Inflammatory macrophage (primary cell): ENCODE data around the gene TNFRSF21.
"Not testable (repeated sequence)": the region's sequence is repeated elsewhere in the genome, so short reads cannot be mapped to it uniquely, and the experiment has no call there.

Source experiments
- DNase-seq, 2 donors: peaks; one replicate each; pipeline ENCODE4 v3.0.0-alpha.2; 2020 to 2022

Gene TNFRSF21

DNA sequence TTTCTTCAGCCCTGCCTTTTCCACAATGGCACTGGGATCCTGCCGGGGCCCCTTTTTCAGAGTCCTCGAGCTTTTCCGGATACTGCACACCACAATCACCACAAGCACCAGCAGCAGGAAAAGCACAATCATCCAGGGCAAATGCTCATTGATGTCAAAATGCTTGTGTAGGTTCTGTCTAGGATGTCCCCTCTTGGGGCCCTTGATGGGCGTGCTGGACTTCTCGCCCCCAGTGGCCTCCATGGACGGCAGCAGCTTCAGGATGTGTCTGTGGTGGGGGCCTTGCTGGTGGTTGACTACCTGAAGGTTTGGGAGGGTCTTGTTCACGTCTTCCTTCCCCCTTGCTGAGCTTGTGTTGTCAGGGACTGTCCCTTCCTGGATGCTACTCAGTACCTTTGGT, 25.7 kb downstream of the TNFRSF21 start:
- no peak for DNase-seq

DNA sequence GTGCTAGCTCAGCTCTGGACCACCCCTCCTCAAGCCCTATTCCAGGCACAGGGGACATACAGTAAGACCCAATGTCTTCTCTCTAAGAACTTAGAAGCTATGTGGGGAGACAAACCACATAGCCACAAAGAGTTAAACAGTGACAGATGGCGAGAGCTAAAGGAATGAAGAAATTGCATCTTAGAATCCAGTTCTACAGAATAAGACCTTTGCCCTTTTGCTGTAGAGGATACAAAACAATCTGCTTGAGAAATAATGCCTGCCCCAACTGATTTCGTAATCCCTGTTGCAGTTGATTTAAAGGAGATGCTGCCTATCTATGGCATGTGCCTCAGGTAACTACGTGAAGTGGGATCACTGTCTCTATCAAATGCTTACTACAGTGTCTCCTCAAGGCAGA, 31.2 kb downstream of the TNFRSF21 start:
- peak; percentile 4 to 64 for DNase-seq

DNA sequence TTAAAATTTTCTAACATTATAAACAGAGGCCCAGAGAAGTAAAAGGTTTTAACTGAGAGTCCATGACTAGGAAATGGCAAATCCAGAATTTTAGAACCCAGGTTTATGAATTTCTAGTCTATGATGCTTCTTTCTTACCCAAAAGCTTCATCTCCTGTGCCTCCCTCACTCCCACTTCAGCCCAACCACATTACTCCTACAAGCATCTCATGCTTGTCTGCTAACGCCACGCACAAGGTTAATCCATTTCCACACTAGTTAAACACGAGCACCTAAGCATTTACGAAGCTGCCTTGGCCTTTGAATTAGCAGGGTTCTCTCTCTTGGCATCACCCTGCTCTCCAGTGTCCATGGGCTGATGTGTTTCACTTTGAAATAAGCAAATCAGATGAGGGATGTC, 32.0 kb downstream of the TNFRSF21 start:
- no peak for DNase-seq

DNA sequence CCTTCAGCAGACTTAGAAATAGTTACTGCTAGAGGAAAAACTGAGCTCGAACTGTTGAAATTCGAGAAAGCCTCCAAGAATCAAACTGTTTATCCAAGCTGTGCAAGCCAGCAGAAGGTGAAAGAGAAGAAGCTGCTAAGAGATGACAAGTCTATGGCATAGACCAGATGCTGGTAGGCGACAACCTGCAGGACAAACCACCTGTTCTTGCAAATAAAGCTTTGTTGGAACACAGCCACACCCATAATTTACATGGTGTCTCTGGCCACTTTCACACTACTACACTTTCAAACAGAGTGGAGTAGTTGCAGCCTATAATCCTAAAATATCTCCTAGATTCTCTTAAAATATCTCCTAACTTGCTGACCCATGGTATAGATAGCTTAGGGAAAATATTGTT, 33.3 kb downstream of the TNFRSF21 start:
- no peak for DNase-seq

DNA sequence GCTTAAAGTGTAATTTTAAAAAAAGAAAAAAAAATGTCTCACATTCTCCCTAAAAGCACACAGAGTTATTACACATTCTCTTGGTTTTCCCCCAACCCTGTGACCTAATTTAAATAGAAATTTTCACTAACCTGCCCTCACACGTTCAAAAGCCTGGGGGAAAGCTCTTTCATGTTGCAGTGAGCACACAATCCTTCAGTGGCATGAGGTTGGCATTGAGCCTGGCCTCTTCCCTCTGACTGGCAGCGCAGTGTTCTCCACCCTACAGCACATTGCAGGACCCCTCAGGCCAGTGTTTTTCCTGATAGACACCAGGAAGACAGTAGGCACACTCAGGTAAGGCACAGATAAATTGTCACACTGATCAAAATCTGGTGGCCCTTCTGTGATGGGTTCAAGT, 34.1 kb downstream of the TNFRSF21 start:
- DNase-seq = no peak

DNA sequence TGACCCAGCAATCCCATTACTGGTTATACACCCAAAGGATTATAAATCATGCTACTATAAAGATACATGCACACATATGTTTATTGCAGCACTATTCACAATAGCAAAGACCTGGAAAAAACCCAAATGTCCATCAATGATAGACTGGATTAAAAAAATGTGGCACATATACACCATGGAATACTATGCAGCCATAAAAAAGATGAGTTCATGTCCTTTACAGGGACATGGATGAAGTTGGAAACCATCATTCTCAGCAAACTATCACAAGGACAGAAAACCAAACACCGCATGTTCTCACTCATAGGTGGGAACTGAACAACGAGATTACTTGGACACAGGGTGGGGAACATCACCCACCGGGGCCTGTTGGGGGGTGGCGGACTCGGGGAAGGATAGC, 34.6 kb downstream of the TNFRSF21 start:
- not testable (repeated sequence) for DNase-seq

DNA sequence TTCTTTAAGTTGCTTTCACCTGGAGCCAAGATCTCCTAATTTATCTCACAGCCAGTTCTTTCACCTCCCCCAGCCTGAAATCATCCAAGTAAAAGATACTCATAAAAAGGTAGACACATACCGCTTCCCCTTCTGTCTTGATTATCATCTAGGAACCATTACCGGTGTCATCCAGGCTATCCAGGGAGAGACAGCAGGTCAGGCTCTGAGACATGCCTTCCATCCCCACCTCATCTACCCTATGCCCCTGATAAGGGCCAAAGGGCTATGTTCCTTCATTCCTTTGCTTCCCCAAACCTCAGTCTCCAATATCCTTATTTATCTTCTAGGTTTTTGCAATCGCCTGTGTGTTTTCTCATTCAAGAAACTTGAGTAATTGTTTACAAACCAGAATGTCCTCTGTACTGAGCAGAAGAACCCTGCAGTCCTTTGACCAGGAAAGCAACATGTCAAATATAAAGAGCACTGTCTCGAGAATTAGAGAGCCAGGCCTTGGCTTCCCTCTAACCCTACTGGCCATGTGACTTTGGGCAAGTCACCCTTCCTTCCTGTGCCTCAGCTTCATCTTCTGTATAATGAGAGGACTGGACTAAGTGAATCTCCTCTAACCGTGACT, 41.0 kb downstream of the TNFRSF21 start:
- DNase-seq = no peak

DNA sequence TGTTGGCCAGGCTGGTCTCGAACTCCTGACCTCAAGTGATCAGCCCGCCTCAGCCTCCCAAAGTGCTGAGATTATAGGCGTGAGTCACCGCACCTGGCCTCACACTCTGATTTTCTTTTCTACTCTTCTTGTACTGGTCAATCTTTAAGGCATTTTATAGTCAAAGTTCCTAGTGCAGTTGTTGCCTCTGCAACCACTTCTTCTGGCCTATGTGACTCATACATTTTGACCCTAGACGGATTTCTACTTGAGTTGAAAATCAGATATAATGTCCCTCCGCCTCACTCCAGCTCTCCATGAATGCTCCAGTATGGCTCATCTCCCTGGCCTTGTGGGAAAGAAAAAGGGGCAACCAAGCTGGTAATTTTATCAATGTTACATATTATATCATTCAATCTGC, 42.4 kb downstream of the TNFRSF21 start:
- DNase-seq = no peak

DNA sequence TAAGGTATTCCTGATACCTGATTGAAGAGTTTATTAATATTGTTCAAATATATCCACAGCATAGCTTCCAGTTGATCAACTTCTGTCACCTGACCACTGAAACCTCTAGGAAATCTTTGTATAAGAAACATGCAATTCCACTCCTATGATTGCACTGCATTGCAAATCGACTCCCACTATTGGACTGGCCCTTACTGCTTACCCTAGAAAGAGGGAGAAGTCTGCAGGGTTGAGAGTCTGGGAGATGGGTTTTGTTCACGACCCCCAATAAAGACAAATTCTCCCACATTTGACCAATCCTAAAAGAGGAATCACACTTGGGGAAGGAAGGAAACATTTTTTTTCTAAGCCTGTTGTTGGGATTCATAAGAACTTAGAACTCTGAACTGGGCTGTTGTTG, 43.7 kb downstream of the TNFRSF21 start:
- no peak for DNase-seq

DNA sequence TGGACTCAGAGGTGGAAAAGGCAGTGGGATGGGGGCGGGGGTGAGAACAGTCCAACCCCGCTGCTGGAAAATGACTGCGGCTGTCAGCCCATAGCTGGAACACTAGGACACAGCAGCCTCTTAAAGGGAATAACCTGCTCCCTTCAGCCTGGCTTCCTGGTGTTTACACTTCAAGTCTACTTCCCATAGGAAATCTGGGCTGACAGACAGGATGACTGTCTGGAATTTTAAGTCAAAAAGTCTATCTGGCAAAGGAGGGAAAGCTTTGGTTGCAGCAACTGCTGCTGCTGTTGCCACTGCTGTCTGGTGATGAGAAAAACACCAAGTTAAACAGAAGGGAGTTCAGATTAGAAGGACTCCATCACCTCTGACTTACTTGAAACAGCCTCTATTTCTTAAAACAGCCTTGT, 44.9 kb downstream of the TNFRSF21 start:
- DNase-seq = no peak

DNA sequence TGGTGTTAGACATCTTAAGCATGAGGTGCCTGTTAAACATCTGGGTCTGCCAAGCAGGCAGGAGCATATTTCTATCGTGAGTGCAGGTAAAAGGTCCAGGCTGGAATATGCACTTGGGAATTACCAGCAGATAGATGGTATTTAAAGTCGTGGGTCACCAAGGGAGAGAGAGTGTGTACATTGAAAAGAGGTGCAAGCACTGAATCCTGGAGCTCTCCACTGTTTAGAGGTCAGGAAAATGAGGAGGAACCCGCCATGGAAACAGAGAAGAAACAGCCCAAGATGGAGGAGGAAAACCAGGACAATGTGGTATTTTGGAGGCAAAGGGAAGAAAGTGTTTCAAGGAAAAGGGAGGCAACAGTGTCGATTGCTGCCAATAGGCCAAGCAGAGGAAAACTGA, 46.4 kb downstream of the TNFRSF21 start:
- DNase-seq = no peak

DNA sequence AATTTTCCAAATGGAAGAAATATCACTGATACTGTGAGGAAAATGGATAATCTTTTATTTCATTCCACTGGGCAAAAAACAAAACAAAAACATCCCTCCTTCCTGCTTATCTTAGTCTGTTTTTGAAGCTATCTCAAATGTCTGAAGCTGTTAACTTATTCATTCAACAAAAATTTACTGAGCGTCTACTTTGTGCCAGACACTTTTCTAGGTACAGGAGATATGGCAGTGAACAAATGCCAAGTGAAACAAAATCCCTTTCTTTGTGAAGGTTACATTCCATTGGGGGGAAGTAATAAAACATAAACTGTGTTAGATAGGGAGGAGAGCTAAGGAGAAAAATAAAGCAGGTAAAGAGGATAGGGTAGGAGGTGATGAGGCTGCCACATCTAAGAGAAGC, 47.5 kb downstream of the TNFRSF21 start:
- DNase-seq = no peak

DNA sequence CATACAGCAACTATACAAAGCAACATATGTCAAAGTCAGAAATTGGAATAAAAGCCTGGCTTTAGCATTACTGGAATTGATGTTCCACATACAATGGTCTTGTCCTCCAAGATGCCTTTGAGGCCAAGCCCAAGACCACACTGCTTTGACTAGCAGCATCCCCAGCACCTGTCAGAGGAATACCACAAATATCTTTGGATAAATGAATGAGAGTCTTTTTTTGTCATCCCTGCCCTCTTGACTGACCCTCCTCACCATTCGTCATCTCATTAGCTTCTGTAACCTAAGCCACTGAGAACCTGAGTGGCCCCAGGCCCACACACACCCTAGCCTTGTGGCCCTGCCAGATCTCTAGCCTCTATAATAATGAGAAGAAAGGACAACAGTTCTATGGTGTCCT, 48.5 kb downstream of the TNFRSF21 start:
- no peak for DNase-seq

DNA sequence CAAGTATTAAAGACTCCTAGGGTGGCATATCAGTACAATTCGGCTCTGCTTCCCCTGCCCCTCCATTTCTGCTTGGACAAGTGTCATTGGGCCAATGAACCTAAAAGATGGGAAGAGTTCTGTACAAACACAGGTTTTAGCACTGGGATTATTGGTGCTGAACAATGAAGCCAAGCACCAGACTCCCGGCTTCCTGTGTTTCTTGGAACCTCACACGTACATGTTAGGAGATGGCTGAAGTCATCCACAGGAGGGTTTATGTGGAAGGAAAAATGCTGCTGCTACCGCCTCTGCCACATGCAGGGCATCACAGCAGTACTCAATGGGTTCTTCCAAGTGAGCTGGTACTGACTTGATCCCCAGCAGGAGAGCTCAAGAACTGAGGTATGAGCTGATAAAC, 49.7 kb downstream of the TNFRSF21 start:
- DNase-seq = no peak

DNA sequence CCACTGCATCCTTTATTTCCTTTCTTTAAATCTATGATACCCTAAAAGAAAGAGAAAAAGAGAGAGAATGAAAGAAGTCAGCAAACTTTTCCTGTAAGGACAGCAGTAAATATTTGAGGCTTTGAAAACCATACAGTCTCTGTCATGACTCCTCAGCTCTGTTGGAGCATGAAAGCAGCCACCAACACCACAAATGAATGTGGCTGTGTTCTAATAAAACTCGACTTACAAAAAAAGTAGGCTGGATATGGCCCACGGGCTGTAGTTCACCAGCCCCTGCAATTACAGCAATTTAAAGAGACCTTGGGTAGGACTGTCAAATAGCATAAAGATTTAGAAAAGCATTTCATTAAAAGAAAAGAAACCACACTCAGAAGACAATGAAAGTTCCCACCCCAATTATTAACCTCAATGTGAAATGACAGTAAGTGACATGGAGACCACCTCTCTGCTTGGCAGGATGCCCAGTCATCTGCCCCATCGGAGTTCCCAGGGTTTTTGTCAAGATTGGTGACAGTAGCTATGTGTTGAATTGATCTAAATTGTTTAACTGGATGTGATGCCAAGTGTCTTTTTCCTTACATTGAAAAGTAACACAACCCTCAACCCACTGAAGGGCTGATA, 50.9 kb downstream of the TNFRSF21 start:
- DNase-seq = no peak

DNA sequence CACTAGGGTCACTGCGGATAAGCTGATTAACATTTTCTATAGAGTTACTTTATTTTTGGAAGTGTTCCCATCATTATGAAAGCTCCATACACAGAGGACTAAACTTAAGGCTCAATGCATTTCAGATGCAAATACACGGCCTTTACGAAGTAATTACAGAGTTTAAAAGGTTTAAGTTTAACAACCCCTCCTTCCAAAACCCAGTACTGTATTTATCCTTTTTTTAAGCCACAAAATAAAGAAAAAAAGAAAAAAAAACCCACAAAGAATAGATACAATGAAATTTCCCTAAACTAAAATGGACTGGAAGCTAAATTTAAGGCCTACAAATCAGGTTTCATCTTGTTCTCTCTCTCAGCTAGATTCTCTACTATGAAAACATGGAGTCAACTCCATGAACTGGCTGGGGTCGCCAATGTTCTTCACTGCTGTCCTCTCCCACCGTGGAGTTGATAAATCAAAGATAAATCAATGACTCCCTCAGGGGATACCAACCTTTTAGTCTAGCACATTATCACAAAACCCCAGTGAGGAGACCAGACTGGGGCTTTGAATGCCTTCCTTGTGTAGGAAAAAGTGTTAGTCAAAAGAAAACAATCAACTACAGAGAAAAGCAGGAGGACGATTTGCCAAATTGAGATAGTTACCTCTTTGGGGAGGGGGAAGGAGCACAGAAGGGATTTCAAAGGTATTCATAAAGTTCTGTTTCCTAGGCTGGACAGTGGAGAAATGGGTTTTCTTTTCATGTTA, 52.5 kb downstream of the TNFRSF21 start:
- no peak for DNase-seq

DNA sequence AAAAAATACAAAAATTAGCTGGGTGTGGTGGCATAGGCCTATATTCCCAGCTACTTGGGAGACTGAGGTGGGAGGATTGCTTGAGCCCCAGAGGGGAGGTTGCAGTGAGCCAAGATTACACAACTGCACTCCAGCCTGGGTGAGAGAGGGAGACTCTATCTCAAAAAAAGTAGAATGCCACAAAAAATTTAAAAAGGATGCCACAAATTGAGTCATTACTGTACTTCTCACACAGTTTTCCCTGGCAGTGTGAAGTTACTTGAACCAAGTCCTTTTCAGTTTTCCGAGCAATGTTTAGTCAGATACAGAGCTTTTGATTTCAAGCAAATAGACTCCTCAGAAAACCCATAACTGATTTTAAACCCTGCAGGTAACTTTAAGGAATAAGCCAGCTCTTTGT, 53.3 kb downstream of the TNFRSF21 start:
- DNase-seq = no peak

DNA sequence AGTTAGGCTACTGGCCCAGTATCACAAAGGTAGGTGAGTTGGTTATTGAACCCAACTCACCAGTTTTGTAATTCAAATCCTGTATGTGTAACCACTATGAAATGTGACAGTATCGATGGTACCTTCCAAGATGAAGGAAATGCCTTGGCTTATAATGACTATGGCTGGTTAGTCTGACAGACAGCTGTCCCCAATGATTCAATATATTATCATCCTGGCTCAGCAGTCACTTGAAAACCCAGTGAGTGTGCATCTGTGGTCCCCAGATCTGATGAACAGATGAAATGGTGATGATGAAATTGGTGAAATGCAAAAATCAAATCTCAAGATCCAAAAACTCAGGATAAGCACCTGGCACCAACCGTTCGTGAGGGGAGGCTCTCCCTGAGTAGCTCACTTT, 54.8 kb downstream of the TNFRSF21 start:
- DNase-seq = no peak

DNA sequence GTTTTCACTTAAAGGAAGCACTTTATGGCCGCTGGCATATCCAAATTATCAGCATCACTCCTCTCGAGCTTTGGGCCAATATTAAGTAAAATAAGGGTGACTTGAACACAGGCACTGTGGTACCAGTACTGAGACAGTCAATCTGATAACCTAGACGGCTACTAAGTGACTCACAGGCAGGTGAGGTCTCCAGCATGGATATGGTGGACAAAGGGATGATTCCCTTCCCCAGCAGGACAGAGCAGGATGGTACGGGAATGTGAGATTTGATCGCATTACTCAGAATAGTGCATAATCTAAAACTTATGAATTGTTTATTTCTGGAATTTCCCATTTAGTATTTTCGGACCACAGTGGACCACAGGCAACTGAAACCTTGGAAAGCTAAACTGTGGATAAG, 55.7 kb downstream of the TNFRSF21 start:
- DNase-seq = no peak

DNA sequence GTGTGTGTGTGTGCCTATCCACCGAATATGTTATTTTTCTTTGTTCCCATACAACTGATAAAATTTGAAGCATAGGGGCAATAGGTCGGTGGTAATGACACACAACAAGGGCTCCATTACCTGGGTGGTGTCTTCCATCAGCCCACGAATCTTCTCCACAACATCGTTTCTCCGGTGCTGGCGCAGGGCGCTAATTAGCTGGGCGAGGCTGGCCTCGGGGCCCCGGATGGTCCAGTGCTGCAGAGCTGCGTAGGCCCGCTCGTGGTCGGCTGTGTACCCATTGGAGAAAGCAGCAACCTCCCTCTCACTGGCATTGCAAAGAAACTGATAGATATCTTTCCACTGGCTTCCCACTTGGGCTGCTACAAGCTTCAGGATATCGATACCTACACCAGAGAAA, 56.6 kb downstream of the TNFRSF21 start:
- DNase-seq = no peak

DNA sequence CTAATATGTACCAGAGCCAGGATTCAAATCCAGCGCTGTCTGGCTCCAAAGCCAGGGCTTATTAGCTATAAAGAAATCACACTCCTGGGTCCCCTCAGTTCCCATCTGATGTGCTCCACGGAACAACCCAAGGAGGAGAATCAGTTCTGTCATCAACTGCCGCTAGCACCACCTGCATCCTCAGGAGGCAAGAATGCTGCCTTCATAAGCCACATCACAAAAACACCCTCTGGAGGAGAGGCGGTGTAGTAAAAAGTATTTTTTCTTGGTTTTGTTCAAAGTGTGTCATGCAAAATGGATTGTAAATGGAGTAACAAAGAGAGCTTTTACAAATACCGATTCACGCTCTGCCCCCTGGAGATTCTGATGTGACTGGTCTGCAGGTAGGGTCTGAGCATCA, 57.1 kb downstream of the TNFRSF21 start:
- no peak for DNase-seq

DNA sequence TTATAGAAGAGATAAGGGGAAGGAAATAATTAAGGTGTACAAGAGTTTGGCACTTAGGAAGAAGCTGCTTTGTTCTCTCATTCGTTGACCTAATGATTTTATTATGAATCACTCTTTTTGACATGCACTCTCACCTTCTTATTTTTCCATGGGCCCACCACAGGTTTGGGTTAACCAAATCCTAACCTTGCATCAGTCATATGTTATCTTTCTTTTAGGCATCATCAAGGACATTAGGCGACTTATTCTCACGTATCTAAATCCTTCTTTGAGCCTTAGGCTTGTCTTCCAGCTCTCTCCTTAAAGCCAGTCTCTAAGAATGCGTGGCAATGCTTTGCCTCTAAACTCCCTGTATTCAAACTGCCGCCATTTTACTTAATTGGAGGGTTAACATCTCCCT, 58.3 kb downstream of the TNFRSF21 start:
- DNase-seq = no peak

DNA sequence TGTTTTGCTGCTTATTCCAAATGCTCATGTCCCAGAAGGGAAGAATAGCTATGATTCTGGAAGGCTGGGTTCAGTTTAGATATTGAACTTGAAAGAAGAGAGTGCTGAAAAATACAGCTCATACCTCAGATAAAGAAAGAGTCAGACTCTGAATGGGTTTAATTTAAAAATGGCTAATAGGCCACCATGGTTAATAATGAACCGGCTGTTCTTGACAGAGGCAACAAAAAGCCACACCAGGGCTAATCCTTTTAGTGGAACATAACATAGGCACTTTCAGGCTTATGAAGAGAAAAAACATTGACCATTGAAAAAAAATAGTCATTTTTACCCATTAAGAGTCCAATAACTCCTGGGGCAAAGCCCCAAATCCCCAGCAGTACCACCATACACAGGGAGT, 59.4 kb downstream of the TNFRSF21 start:
- DNase-seq = no peak

DNA sequence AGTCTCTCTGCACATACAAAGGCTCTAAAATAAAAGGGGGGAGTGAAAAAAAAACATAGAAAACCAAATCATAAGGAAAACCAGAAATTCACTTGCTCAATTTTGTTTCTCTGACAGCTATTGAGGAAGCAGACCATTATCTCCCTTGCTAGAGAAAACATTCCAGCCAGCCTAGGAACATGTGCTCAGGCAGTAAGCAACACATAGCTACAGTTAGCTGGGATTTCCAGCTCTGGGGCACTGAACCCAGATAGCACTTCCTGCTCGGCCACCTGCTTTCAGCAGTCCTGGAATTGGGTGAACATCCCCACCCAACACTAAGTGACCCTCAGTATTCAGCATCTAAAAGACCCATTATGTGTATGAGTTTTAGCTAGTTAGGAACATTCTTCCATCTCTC, 61.3 kb downstream of the TNFRSF21 start:
- DNase-seq = no peak
